ENCODE results near the gene LRP2BP. TPM values are rescaled to one million over a fixed set of nuclear protein-coding genes. Genes with fewer than 3 reads are reported as not detected.

Gene LRP2BP
- polyA plus RNA-seq, 1 donor from 2014 or later, result 1.1 TPM

- Histone ChIP-seq H3K79me2 (replicated peaks; ENCODE audit: insufficient read depth, low read length) (no peaks in the 10 kb centered on the region), H3K36me3 (ENCODE audit: insufficient read depth, low read length) (no peaks in the 10 kb centered on the region), H3K27me3 (ENCODE audit: insufficient read depth, low read depth, low read length) (no peaks in the 10 kb centered on the region), H4K20me1 (ENCODE audit: insufficient read depth) (no peaks in the 10 kb centered on the region), H3K9me2 (ENCODE audit: insufficient read depth, low read length) (no peaks in the 10 kb centered on the region), H3F3A (ENCODE audit: insufficient read depth, low read length, poor library complexity, severe bottlenecking) (no peaks in the 10 kb centered on the region), H2AFZ (ENCODE audit: low read depth, low read length) (no peak overlapping the region), H3K27ac (ENCODE audit: low read length) (no peak overlapping the region), H3K9ac (ENCODE audit: low read length) (no peak overlapping the region), H3K4me3 (ENCODE audit: low read length) (no peak overlapping the region), H3K4me2 (ENCODE audit: low read length) (no peak overlapping the region), H3K9me3 (ENCODE audit: low read length) (no peaks in the 10 kb centered on the region)
- TF ChIP-seq EP300 (conservative IDR thresholded peaks at IDR 0.05; ENCODE audit: poor library complexity, severe bottlenecking) (no peak), POLR2AphosphoS5 (IDR thresholded peaks at IDR 0.05) (no peak)
Observed at GRCh38 chr4:185384061-185384460, 11.7 kb downstream of the LRP2BP start.

- Histone ChIP-seq H3K9me3 (ENCODE audit: low read length) (no peaks in the 10 kb centered on the region), H4K20me1 (ENCODE audit: insufficient read depth) (no peaks in the 10 kb centered on the region), H3K4me2 (ENCODE audit: low read length) (no peak overlapping the region), H3F3A (ENCODE audit: insufficient read depth, low read length, poor library complexity, severe bottlenecking) (no peaks in the 10 kb centered on the region), H3K4me3 (ENCODE audit: low read length) (no peak overlapping the region), H3K9ac (ENCODE audit: low read length) (no peak overlapping the region), H3K27me3 (ENCODE audit: insufficient read depth, low read depth, low read length) (no peaks in the 10 kb centered on the region), H2AFZ (ENCODE audit: low read depth, low read length) (no peak overlapping the region), H3K36me3 (ENCODE audit: insufficient read depth, low read length) (no peaks in the 10 kb centered on the region), H3K79me2 (replicated peaks; ENCODE audit: insufficient read depth, low read length) (no peaks in the 10 kb centered on the region), H3K27ac (ENCODE audit: low read length) (no peak overlapping the region), H3K9me2 (ENCODE audit: insufficient read depth, low read length) (no peaks in the 10 kb centered on the region)
- TF ChIP-seq MXI1 (conservative IDR thresholded peaks at IDR 0.05; ENCODE audit: poor library complexity, severe bottlenecking) (no peak), CTCF (IDR thresholded peaks at IDR 0.05; ENCODE audit: poor library complexity, severe bottlenecking) (no peak), EZH2 (IDR thresholded peaks at IDR 0.05; ENCODE audit: borderline replicate concordance, insufficient read depth, low read length, poor library complexity, severe bottlenecking) (no peak), TAF1 (IDR thresholded peaks at IDR 0.05; ENCODE audit: low read depth) (no peak), POLR2AphosphoS5 (IDR thresholded peaks at IDR 0.05) (no peak), EP300 (conservative IDR thresholded peaks at IDR 0.05; ENCODE audit: poor library complexity, severe bottlenecking) (no peak), SMC3 (conservative IDR thresholded peaks at IDR 0.05; ENCODE audit: poor library complexity) (no peak), REST (IDR thresholded peaks at IDR 0.05; ENCODE audit: borderline replicate concordance) (no peak), RAD21 (conservative IDR thresholded peaks at IDR 0.05) (no peak)
Observed at GRCh38 chr4:185383451-185383850, 12.3 kb downstream of the LRP2BP start.

- no peaks in the 10 kb centered on the region for H3K9me3 ChIP-seq (ENCODE audit: low read length)
- H3K4me3 ChIP-seq (ENCODE audit: low read length), result no peak overlapping the region
- H3K27me3 ChIP-seq (ENCODE audit: insufficient read depth, low read depth, low read length), result no peaks in the 10 kb centered on the region
- no peak overlapping the region for H3K4me2 ChIP-seq (ENCODE audit: low read length)
- no peaks in the 10 kb centered on the region for H4K20me1 ChIP-seq (ENCODE audit: insufficient read depth)
- no peak overlapping the region for H2AFZ ChIP-seq (ENCODE audit: low read depth, low read length)
- no peaks in the 10 kb centered on the region for H3K79me2 ChIP-seq (replicated peaks; ENCODE audit: insufficient read depth, low read length)
- no peaks in the 10 kb centered on the region for H3K9me2 ChIP-seq (ENCODE audit: insufficient read depth, low read length)
- no peak for TF ChIP-seq EZH2 (IDR thresholded peaks at IDR 0.05; ENCODE audit: borderline replicate concordance, insufficient read depth, low read length, poor library complexity, severe bottlenecking)
- TF ChIP-seq SMC3 (conservative IDR thresholded peaks at IDR 0.05; ENCODE audit: poor library complexity), result no peak
- no peak for TF ChIP-seq REST (IDR thresholded peaks at IDR 0.05; ENCODE audit: borderline replicate concordance)
- no peak for TF ChIP-seq TAF1 (IDR thresholded peaks at IDR 0.05; ENCODE audit: low read depth)
- TF ChIP-seq EP300 (conservative IDR thresholded peaks at IDR 0.05; ENCODE audit: poor library complexity, severe bottlenecking), result no peak
- no peak for TF ChIP-seq POLR2AphosphoS5 (IDR thresholded peaks at IDR 0.05)
- TF ChIP-seq CTCF (IDR thresholded peaks at IDR 0.05; ENCODE audit: poor library complexity, severe bottlenecking), result no peak
- H3K27ac ChIP-seq (ENCODE audit: low read length), result no peak overlapping the region
- no peaks in the 10 kb centered on the region for H3K36me3 ChIP-seq (ENCODE audit: insufficient read depth, low read length)
- no peak overlapping the region for H3K9ac ChIP-seq (ENCODE audit: low read length)
- no peaks in the 10 kb centered on the region for H3F3A ChIP-seq (ENCODE audit: insufficient read depth, low read length, poor library complexity, severe bottlenecking)
Observed at GRCh38 chr4:185382754-185383153, 13.0 kb downstream of the LRP2BP start.

Data from neural cell (in vitro differentiated cells).